Activated CD8-positive, alpha-beta memory T cell treated with anti-CD3 and anti-CD28 coated beads, Interleukin-2, amount 50 U/mL, for 4 hours (primary cell): ENCODE results near the gene IL26.
A peak's percentile ranks its signal among the peaks of the same experiment; 100 is the strongest.
"Not testable (repeated sequence)": the region's sequence is repeated elsewhere in the genome, so short reads cannot be mapped to it uniquely, and the experiment has no call there.

Source experiments
- DNase-seq: peaks from one replicate; pipeline ENCODE4 v3.0.0-alpha.2; 2020

Gene IL26

DNA sequence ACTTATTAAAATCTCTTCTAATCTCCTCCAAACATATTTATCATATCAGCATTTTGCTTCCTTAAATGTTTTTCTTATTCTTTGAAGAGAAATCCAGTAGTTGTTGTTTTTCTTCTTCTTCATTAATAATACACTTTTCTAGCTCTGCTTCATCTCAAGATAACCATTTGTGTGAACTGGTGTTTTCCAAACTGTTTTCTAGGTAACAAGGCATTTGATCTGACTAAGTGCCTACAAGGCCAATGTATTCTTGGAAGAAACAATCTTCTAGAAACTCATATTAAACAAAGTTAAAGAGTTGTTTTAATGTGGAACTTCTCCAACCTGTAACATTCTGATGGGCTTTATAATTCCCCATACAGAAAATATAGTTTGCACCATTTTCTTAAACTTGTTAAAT is 35.3 kb downstream of the IL26 start:
- no peak for DNase-seq

DNA sequence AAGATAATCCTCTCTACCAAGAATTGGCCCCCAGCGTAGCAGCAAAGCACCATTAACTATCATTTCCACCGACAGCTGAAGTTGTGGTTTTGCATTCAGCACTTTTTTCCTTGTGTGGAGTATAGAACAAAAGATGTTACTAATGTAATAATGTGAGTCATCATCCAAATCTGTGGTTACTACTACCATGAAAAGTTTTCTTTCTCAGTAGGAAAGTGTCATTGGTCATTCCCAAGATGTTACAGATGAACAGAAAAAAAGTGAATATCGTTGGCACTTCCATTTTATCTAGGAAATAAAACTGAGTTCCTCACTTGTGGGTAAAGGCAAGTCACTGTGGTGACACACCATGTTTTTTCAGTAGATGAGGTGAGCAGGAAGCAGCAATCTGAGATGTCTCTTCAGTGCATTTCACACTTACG is 35.8 kb downstream of the IL26 start:
- peak; percentile 32 for DNase-seq

DNA sequence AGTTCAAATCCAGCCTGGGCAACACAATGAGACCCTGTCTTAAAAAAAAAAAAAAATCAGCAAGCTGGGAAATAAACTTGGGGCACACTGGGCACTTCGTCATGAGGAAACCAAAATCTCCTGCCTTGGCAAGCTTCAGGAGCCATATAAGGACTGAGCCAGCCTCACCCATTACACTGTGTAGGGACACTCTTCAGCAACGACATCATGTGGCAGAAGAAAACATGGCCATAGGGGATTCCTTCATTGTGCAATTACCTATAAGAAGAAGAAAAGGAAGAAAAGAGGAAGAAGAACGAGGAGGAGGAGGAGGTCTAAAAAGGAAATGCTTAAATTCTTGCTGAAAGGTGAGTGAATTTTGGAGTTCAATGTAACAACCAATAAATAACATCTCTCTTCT is 40.0 kb downstream of the IL26 start:
- no peak for DNase-seq

DNA sequence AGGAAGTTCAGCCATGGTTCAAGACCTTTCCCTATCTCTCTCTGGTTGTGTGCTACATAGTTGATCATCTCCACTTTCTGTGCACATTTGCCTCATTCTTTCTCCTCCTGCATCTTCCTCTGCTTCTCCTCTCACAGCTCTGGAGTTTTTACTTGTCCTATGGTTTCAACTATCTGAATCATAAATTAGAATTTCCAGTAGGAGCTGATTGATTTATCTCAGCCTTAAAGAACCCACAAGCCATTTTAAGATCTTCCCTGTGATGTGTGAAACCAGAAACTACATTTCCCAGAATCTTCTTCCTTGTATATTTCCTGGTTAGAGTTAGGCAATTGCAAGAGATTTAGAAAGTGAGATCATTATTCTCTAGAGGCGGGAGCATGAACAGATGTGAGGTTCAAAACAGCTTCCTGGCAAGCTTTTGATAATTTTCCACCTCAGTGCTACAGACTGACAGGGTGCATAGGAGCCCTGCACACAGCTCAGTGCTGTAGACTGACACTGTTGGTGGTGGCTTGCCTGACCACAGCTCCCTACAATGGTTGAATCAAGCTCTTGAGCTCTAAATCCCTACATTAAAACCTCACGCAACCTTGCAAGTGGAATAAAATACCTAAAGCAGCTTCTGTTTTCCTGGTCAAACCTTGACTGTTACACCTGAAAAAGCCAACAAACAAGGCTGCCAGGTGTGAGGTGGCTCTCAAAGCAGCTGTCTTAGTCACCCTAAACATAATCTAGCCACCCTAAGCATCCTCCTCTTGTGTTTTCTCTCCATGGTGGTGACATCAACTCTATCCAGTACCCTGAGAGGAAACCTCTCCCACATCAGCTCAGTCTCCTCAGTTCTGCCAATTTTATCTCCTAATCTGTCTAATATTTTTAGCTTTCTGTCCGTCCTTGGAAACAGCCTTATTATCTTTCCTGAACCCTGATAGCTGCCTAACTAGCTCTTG is 44.5 kb downstream of the IL26 start:
- peak; percentile 21 for DNase-seq

DNA sequence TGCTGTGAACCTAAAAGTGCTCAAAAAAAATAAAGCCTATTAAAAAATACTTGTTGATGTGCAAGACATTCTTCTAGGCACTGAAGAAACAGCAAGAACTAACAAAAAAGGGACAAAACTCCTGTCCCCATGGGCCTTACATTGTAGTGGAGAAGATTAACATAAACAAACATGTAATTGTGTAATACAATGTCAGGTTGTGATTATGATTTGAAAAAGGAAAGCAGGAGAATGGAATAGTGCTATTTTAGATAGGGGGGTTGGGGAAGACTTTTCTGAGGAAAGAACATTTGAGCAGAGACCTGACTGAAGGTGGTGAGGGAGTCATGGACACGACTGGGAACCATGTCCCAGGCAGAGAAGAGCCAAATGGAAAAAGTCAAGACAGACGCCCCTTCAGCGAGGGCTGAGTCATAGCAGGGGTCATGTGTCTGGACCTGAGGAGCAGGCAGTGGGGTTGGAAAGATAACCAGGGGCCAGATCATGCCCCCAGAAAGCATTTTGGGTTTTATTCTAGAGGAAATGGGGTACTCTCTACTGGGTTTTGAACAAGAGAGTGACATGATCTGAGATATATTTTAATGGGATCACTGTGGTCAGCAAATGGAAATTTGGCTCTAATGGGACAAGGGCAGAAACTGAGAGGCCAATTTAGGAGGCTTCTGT is 46.7 kb downstream of the IL26 start:
- no peak for DNase-seq

DNA sequence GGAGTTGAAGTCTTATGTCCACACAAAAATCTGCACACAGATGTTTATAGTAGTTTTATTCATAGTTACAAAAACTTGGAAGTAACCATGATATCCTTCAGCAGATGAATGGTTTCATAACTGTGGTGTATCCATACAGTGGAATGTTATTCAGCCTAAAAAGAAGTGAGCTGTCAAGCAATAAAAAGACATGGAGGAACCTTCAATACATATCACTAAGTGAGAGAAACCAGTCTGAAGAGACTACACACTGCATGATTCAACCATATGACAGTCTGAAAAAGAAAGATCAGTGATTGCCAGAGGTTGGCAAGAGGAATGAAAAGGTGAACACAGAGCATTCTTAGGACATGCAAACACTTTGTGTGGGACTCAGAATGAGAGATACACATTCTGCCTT is 47.4 kb downstream of the IL26 start:
- DNase-seq = no peak

DNA sequence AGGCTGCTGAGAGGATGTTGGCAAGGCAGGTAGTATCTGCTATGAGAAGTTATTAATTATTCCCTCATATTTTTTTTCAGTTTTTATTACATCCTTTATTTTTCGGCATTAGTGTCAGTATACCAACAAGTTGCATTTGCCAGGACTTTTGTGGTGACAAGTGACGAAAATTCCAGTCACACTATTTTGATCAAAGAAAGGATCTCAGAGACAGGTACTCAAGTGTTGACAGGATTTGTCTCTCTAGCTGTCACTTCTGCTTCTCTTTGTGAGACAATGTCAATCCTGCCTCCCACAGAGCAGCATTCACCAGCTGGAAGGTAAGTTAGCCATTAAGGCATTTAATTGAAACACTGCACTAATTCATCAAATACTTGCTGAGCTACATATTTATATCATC is 48.0 kb downstream of the IL26 start:
- DNase-seq = no peak

DNA sequence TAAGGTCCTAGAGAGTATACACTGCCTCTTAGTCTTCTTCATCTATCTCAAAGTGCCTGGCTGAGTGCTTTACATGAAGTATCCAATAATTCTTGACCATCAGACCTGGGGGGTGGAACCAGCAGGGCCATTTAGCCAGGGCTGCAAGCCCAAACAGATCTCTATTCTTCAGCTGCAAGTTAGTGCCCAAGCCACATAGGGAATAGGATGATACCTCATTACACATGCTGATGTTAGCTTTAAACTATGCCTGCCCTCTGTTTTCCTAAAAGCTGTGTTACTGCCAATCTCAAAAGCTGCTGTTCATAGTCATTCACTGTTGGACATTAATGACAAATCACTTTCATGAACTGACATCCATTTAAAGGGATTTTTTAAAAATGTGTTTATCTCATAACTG is 49.4 kb downstream of the IL26 start:
- DNase-seq = no peak

DNA sequence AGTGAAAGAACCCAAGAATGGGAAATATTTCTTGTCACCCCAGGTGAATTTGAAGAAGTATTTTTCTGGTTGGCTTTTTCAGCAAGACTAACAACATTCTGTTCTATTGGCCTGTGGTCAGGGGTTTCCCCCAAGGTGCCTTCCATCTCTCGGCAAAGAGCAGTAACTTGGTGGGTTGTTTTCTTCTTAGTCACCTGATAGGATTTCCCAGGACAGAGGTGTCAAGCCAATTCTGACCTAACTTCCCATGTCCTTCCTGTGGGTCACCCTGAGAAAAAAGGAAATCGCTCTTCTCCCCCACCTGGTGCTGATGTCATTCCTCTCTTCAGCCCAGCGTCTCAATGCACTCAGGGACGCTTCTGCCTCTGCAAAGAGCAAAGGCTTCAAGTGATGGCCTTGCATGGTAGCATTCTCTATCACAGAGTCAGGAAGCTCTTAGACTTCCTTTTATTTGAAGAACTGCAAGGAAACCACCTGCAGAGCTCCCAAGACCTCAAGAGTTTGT is 50.0 kb downstream of the IL26 start:
- peak; percentile 61 for DNase-seq

DNA sequence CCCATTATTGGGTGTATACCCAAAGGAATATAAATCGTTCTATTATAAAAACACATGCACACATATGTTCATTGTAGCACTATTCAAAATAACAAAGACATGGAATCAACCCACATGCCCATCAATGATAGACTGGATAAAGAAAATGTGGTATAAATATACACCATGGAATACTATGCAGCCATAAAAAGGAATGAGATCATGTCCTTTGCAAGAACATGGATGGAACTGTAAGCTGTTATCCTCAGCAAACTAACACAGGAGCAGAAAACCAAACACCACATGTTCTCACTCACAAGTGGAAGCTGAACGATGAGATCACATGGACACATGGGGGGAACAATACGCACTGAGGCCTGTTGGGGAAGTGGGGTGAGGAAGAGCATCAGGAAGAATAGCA is 50.8 kb downstream of the IL26 start:
- DNase-seq = not testable (repeated sequence)

DNA sequence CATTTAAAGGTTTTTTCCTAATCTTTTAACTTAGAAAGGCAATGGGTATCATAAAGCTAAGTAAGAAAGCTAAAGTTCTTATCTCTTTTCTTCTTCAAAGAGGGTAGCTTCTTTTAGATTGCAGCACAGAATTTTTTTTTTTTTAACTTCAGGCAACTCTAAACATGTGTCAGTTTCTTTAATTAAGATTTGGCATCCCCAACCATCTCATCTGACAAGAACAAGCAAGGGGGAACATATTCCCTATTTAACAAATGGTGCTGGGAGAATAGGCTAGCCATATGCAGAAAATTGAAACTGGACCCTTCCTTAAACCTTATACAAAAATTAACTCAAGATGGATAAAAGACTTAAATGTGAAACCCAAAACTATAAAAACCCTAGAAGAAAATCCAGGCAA is 51.8 kb downstream of the IL26 start:
- no peak for DNase-seq

DNA sequence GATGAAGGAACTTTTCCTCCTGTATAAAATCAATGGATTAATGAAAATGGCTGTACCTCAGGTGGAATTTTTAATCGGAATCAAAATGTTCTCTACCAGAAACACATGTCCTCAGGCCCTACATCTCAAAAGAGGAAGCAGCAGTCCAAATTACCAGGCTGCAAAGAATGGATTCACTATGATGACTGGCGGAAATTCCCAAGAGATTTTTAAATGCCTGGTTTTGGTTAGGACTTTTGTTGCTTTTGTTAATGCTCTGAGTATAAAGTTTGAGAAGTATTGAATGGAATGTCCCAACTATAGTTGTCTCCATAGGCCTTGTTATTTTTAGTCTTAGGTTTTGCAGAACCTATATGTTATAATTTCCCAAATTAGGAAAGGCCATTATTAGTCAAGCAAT is 54.9 kb downstream of the IL26 start:
- no peak for DNase-seq

DNA sequence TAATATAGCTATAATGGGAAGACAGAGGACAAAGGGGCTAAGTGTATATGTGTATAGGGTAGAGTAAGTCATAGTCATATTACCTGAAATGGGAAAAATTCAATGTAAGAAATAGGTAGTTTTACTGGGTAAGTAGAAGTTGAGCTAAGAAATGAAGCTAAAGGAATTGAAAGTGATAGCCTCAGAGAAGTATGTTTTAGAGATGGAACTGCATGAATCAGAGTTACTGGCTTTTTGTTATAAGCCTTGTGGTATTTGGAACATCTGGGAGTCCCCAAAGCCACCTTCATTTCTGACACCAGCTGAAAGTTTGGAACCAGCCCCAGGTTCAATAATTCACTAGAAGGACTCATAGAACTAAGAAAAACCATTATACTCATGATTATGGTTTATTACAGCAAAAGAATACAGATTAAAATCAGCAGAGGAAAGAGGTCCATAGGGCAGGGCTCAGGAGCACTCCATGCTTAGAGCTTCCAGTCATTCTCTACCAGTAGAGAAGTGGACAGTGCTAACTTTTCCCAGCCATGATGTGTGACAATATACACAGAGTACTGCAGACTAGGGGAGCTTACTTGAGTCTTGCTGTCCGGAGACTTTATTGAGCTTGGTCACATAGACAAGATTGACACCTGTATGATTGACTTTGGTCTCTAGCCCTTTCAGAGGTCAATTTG is 56.3 kb downstream of the IL26 start:
- no peak for DNase-seq

DNA sequence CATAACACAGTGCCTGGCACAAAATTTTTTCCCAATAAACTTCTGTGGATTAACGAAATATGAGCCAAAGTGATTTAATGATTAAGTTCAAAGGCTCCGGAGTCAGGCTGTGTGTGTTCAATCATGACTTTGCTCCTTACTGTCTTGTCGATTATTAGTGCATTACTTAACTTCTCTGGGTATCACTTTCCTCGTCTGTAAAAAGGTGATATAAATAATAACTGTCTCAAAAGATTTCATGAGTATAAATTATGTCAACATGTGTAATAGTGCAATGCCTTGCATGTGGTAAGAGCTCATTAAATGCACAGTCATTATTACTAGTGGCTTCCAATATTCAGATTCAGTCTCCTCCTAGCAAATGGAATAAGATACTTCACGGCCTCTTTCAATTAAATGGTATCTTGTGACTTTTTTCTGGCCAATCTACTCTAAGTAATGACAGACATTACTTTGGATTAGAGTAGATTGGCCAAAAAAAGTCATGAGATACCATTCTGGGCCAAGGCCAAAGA is 59.2 kb downstream of the IL26 start:
- DNase-seq = no peak

DNA sequence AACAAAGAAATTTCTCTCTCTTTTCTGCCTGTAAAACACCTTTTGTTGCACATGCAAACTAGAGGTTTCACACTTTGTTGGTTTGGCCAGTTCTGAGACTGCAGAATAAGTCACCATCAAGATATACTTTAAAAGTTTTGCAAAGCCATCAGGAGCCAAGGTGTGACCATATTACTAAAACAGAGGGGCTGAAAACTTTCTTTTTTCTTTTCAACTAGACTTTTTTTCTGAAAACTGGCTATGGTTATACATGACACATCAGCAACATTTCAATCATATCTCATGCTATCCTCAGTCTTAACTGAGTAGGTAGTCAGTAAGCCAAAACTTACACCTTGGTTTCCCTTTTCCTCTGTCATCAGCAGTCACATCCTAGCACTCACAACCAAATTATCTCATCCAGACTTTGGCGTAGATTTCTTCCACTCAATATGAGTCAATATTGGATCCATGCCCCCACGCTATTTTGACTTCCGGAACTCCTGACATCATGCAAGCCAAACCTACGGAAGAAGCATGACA is 62.0 kb downstream of the IL26 start:
- DNase-seq = no peak

DNA sequence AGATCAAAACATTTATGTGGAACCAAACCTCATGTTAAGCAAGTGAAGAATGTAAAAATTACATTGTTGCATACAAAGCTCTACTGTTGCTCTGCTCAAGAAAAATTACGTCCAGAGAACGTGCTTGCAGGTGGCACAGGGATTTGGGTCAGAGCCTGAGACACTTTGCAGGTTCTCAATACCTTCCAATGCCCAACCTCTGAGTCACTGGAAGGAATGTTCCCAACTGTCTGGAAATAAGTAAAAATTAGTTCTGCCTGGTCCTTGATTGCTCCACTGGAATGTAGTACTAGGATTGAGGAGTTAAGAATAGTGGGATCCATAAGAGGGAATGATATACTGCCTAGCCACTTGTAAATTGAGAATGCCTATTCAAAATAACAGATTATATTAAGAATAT is 63.2 kb downstream of the IL26 start:
- DNase-seq = no peak

DNA sequence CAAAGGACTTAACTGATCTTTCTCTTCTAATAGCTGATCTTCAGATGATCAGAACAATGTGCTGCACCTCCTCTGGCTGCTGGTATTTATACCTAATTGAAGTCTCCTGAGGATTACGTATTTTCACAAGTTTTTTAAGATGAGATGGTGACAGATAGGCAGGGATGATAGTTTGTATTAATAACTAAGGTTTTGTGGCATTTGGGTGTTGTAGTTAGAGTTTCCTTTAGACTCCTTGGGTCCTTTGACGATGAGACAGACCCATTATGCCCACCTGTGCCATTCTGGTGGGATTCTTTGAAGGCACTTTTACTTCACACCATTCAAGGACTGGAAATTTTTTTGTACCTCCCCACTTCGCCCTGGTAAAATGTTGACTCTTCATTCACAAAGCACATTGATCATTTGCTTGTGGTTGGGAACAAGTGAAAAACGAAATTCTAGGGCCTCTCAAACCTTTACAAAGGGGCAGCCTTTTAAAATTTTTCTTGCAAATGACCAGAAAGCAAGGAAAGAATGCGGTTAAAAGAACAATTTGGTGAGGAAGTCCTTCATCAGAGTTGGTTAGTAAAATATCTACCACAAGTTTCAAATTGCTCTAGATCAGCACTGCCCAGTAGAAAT is 65.8 kb downstream of the IL26 start, which contains the start of gene IFNG:
TSS of gene IFNG (minus strand) at position 60 of the 624 bp plus-strand sequence. CDS start 125 bp downstream, outside the sequence.
- no peak for DNase-seq

DNA sequence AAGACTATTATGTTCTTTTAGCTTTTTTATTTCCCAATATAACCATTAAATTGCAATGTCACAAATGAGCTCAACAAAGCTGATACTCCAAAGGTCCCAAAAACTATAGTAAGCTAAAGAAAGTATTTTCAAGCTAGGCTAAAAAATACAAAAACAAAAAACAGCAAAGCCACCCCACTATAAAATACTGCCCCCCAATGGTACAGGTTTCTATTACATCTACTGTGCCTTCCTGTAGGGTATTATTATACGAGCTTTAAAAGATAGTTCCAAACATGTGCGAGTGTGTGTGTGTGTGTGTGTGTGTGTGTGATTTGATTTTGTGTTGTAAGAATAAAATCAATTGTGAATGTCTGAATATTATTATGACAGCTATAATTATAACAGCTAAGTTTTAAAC is 67.2 kb downstream of the IL26 start:
- no peak for DNase-seq

DNA sequence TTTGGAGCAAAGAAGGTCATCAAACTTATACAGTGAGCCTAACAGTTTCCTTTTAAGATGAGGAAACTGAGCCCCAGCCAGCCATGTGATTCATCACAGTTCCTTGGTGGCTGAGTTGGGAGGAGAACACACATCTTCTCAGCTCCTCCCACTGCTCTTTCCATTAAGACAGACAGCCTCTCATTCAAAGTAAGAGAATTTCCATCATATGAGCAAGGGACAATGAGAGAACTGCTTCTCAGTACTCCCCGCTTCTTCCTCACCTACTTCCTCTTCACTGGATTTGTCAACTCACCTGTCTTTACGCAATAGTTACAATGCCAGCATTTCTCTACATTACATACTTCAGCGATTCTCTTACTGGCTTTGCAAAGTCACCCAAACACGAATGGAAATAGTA is 68.2 kb downstream of the IL26 start:
- no peak for DNase-seq

DNA sequence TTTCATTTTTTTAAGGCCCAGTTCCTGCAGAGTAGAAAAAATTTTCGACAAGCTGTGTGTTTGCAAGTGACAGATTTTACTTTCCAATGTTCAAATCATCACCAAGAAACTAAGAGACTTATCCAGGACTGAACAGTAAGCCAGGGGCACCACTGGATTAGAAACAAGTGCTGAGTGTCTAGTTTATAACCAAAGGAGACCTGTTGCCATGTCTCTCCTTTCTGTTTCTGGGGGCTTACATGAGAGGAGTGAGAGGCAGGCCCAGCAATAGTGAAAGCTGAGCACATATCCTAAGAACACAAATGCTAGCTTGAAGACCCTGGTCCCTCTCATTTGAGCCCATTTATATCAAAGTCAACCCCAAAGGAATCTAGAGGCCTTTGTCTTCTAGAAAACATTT is 69.0 kb downstream of the IL26 start:
- DNase-seq = no peak

DNA sequence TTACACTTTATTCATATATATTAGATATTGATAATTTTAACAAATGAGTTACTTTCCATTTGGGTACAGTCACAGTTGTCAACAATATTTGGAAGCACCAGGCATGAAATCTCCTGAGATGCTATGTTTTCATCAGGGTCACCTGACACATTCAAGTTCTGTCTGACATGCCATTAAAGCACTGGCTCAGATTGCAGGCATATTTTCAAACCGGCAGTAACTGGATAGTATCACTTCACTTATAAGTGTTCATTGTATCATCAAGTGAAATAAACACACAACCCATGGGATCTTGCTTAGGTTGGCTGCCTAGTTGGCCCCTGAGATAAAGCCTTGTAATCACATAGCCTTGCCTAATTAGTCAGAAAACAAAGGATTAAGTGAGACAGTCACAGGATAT is 70.8 kb downstream of the IL26 start:
- no peak for DNase-seq
